NCI-H146 treated with DMSO at 0.1 percent for 48 hours (cell line): Measurements from ENCODE around the gene TFB1M.

Experiments used
- DNase-seq: peaks from one replicate; lab custom pipeline; 2025; ENCODE audit not compliant: unreplicated experiment; lab: John Stamatoyannopoulos, UW

The TFB1M gene

DNA sequence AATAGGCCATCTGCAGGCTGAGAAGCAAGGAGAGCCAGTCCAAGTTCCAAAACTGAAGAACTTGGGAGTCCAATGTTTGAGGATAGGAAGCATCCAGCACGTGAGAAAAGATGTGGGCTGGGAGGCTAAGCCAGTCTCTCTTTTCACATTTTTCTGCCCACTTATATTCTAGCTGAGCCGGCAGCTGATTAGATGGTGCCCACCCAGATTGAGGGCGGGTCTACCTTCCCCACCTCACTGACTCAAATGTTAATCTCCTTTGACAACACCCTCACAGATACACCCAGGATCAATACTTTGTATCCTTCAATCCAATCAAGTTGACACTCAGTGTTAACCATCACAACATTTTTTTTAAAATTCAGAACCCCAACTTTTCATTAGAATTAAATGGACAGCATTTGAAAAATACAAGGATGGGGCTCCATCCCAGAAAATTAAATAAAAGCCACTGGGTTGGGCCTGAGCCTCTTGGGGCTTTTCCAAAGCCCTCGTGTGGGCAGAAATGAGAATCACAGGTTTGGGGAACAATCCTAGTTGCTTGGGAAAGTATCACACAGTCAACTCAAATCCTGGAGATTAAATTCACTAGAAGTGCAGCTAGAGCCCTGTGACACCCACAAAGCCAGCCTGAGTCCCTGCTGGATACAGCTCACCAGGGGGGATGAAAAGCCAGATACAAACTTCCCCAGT is 48.3 kb downstream of the TFB1M start:
- DNase-seq: no peak

- DNase-seq: no peak
Observed at GRCh38 chr6:155264693-155265320, 49.5 kb downstream of the TFB1M start.

GRCh38 chr6:155263373-155264063 is 50.8 kb downstream of the TFB1M start, which contains the start of gene CLDN20:
Gene CLDN20 (plus strand): TSS chr6:155264013. CDS start chr6:155275720, 11,707 bp downstream.
- DNase-seq: no peak

GRCh38 chr6:155262655-155263054 is 51.6 kb downstream of the TFB1M start:
- no peak for DNase-seq

GRCh38 chr6:155261111-155261900 is 53.0 kb downstream of the TFB1M start:
- no peak for DNase-seq

DNA sequence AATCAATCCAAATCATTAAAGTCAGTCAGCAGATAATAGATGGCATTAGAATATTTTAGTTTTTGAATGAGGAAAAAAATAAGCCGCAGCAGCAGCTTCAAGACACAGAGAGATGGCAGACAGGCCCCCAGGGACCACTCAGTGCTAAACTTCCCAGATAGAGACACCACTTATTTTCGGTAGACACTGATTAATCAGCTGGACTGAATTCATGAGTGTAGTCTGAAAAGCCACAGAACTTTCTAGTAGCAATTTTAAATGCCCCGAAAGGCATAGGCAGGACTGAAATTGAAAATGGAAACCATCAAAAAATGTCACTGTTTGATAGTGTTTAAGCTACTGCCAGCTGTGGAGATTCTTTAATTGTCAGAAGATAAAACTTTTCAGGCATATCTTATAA is 53.6 kb downstream of the TFB1M start:
- DNase-seq: no peak

DNA sequence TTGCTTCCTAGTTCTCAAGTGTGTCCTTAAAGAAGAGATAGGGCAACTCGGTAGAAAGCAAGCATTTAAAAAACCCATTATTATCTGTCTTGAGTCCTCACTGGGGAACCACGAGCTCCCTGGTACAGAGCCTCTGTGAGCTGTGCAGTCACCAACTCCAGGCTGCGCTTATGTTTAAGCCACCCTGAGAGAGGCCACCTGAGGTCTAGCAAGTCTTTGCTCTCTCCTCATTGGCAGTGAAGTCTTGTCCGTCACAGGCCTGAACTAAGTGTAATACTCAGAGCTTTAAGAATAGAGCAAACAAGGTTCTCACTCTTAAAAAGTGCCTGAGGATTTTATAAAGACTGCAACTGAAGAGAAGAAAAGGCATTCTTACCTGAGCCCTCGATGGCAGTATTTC is 54.4 kb downstream of the TFB1M start:
- no peak for DNase-seq

DNA sequence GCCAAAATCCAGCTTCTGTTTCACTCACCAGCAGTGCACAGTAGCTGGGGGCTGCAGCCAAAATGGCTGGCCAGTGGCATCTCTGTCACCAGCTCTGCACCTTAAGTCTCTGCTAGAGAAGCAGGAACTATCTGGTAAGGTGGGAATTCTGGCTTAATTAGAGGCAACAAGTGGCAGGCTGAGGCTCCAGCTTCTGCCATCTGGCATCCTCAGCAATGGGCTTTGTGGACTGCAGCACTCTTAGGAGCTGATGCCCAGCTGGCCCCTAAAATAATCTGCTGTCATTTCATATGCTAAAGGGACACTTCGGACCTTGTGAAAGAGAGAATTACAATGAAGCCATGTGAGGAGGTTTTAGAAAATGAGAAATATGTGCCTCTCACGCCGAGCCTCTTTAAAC is 55.1 kb downstream of the TFB1M start:
- DNase-seq: no peak

DNA sequence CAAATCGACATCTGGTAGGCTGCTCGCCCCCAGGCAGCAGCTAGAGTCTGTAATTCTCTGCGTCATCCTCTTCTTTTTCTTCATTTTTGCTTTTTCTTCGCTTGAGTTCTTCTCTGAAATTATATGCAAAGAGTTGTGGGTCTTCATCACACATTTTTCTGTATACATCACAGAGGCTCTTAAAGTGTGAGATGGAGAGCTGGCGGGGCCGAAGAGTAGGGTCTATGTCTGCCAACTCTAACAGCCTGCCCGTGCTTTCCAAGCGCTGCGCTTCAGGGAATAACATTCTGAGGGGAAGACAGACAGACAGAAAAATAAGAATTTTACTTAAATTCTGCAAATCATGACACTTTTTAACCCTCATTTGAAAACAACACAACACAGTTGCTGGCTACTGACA is 56.5 kb downstream of the TFB1M start:
- DNase-seq: no peak

- no peak for DNase-seq
Observed at GRCh38 chr6:155256122-155256795, 58.0 kb downstream of the TFB1M start.

- no peak for DNase-seq
Observed at GRCh38 chr6:155254139-155254538, 60.1 kb downstream of the TFB1M start.

GRCh38 chr6:155253337-155253736 is 60.9 kb downstream of the TFB1M start:
- DNase-seq: no peak

DNA sequence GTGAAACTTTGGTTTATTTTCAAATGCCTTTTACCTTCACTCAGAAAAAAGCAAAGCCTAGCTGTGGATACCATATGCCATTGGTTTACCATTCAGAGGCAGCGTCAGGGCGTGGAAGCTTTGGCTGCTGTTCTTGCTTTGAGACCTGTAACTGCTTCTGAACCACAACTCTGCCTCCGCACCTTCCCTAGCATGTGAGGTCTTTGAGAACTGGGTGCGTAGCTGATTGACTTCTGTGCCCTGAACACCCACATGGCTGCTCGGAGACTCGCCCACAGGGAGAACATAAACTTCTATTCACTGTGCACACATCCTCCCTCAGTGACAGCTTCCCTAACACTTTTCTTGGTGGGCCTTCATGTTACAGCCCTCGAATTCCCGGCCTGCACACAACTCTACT is 61.7 kb downstream of the TFB1M start:
- DNase-seq: no peak

- DNase-seq: no peak
Observed at GRCh38 chr6:155250701-155251381, 63.4 kb downstream of the TFB1M start.

- DNase-seq: no peak
Observed at GRCh38 chr6:155248008-155249001, 66.0 kb downstream of the TFB1M start.

GRCh38 chr6:155247618-155248007 is 66.7 kb downstream of the TFB1M start:
- no peak for DNase-seq

DNA sequence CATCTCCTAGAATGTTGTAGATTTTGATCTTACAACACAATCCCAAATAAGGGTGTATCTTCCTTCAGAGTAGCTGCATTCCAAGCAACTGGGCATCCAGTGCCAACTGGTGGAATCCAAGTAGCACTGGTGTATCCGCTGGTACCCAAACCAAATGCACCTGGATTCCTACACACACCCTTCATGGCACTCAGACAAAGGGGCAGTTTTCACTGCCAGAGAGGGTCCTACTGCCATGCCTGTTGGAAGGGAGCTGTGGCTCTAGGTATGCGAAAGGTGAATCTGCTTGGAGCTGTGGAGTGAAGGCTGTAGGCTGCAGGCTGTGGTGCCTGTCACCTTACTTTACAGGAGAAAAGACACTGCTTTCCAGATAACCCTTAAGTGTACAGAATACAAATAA is 67.5 kb downstream of the TFB1M start:
- DNase-seq: no peak

DNA sequence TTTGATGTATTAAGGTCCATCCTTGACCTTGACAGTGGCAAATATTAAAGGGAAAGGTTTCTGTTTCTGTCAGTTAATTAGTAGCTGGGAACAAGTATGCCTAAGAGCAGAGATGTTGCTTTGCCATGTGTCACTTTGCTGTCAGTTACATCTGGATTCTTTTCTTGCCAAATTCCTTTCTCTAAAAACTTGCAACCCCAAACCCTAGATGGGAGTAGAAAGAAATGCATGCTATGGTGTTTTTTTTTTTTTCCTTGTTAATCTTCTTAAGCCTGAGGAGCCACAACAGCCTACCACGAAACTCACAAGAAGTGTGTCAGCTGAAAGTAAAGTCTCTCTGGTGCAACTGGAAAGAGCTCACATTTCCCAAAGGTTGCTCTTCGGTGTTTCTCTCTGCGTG is 68.5 kb downstream of the TFB1M start:
- no peak for DNase-seq

DNA sequence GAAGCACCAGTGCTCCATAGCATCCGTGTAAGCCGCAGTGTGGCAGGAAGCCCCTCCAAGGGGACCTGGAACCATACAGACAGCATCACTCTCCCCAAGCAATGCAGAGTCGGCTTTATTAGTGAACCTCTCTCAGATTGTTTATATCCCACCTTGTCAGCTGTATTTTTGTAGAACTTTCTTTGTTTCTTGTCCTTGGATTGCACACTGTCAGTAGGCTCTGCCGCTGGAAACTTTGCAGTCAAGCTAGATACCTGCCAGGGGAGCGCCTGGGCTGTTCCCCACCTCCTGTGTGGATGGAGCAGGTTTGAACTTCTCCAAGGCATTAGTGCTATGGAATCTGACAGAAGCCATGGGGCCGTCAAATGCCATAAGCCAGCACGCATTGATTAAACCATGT is 69.1 kb downstream of the TFB1M start:
- DNase-seq: no peak
